ENCODE data around the gene ZMIZ2. TPM values are rescaled to one million over a fixed set of nuclear protein-coding genes. Genes with fewer than 3 reads are reported as not detected.
"Not testable (repeated sequence)": the region's sequence is repeated elsewhere in the genome, so short reads cannot be mapped to it uniquely, and the experiment has no call there.

Gene ZMIZ2
- total RNA-seq, 2 donors from 2014 or later, result 61.8 to 112 TPM

DNA sequence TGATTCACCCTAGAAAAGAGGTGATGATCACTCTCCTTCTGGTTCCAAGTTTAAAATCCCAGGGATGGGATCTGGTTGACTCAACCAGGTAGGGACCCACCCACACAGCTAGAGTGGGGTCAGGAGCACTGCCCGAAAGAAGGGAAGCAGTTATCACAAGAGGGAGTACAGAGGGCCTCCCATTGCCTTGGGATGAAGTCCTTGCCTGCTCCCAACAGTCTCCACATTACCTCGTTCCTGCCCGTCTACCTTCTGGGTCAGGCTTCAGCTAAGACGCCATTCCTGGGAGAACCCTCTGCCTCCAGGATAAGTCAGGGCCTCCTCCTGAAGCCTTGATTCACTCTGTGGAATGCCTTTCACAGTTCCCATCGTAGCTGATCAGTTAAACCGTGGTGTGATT is 23.8 kb downstream of the ZMIZ2 start:
- Histone ChIP-seq H3K4me3 (no peak overlapping the region), H3K9ac (ENCODE audit: low read depth in 2 of 2, low read length in 2 of 2) (no peak overlapping the region), H3K27ac (no peak overlapping the region), H3K27me3 (no peaks in the 10 kb centered on the region), H3K36me3 (no peaks in the 10 kb centered on the region), H3K9me3 (no peaks in the 10 kb centered on the region), H3K4me1 (peaks cover 25% of the 10 kb centered on the region)
- no peak for DNase-seq
- intact Hi-C loops (cut with DNase I), result no loop called here
- TF ChIP-seq, protein P1, sequence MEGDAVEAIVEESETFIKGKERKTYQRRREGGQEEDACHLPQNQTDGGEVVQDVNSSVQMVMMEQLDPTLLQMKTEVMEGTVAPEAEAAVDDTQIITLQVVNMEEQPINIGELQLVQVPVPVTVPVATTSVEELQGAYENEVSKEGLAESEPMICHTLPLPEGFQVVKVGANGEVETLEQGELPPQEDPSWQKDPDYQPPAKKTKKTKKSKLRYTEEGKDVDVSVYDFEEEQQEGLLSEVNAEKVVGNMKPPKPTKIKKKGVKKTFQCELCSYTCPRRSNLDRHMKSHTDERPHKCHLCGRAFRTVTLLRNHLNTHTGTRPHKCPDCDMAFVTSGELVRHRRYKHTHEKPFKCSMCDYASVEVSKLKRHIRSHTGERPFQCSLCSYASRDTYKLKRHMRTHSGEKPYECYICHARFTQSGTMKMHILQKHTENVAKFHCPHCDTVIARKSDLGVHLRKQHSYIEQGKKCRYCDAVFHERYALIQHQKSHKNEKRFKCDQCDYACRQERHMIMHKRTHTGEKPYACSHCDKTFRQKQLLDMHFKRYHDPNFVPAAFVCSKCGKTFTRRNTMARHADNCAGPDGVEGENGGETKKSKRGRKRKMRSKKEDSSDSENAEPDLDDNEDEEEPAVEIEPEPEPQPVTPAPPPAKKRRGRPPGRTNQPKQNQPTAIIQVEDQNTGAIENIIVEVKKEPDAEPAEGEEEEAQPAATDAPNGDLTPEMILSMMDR (IDR thresholded peaks at IDR 0.05), result no peak

DNA sequence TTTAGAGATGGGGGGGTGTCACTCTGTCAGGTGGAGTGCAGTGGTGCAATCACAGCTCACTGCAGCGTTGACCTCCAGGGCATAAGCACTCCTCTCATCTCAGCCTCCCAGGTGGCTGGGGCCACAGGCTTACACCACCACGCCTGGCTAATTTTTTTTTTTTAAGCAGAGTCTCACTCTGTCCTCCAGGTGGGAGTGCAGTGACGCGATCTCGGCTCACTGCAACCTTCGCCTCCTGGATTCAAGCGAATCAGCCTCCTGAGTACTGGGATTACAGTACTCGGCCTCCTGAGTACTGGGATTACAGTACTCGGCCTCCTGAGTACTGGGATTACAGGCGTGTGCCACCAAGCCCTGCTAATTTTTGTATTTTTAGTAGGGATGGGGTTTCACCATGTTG is 24.2 kb downstream of the ZMIZ2 start:
- Histone ChIP-seq H3K27me3 (no peaks in the 10 kb centered on the region), H3K9ac (ENCODE audit: low read depth in 2 of 2, low read length in 2 of 2) (no peak overlapping the region), H3K9me3 (no peaks in the 10 kb centered on the region), H3K4me3 (no peak overlapping the region), H3K4me1 (peaks cover 23% of the 10 kb centered on the region), H3K36me3 (no peaks in the 10 kb centered on the region), H3K27ac (no peak overlapping the region)
- TF ChIP-seq, protein P1 (IDR thresholded peaks at IDR 0.05), result no peak
- no peak for DNase-seq
- intact Hi-C loops (cut with DNase I), result no loop called here

DNA sequence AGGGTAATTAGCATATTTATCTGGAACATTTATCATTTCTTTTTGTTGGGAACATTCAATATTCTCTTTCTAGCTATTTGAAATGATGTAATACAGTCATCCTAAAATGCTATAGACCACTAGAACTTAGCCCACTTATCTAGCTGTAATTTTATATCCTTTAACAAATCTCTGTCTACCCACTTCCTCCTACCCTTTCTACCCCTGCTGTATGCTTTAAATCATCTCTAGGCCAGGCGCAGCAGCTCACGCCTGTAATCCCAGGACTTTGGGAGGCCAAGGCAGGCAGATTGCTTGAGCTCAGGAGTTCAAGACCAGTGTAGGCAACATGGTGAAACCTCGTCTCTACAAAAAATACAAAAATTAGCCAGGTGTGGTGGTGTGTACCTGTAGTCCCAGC is 25.8 kb downstream of the ZMIZ2 start:
- H3K4me3 ChIP-seq; H3K9me3 ChIP-seq; DNase-seq; H3K27ac ChIP-seq; H3K27me3 ChIP-seq; intact Hi-C loops (cut with DNase I); H3K9ac ChIP-seq (ENCODE audit: low read depth in 2 of 2, low read length in 2 of 2); H3K4me1 ChIP-seq; H3K36me3 ChIP-seq: not testable (repeated sequence)

DNA sequence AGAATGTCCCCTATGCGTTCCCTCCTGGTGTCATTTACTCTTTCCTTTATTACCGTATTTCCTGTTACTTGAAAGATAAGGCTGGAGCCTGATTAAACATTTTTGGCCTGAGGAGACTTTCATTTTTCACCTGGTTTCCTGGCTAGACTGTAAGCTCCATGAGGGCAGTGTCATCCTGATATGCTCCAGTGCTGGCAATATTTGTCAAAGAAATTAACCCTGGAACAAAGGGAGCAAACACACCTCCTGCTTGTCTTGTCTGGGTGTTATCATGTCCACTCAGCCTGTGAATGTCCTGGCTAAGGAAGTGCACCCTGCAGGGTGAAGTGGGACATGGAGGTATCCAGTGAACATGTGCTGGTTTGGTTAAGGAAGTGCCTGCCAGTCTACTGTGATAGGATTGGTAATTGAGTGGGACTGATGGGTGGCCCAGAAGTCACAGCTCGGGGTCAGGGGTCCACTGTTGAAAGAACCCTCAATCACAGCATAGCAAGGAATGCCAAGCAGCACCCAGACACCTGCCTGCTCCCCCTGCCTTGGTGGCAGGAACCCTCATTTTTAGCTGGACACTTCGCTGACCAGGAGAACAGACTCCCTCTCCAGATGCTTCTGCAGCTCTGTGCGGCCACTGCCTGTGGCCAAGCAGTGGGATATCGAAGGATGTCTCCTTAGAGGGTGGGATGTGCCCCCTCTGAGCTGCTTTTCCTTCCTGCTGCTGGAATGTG is 26.9 kb downstream of the ZMIZ2 start:
- Histone ChIP-seq H3K4me1 (no peaks in the 10 kb centered on the region), H3K27me3 (no peaks in the 10 kb centered on the region), H3K27ac (no peak overlapping the region), H3K4me3 (no peak overlapping the region), H3K36me3 (no peaks in the 10 kb centered on the region), H3K9ac (ENCODE audit: low read depth in 2 of 2, low read length in 2 of 2) (no peak overlapping the region), H3K9me3 (no peaks in the 10 kb centered on the region)
- intact Hi-C loops (cut with DNase I), result no loop called here
- DNase-seq, result no peak
- TF ChIP-seq, protein P1 (IDR thresholded peaks at IDR 0.05), result no peak

- Histone ChIP-seq H3K9ac (ENCODE audit: low read depth in 2 of 2, low read length in 2 of 2) (no peak overlapping the region), H3K27ac (no peak overlapping the region), H3K36me3 (no peaks in the 10 kb centered on the region), H3K4me1 (no peaks in the 10 kb centered on the region), H3K9me3 (no peaks in the 10 kb centered on the region), H3K27me3 (no peaks in the 10 kb centered on the region), H3K4me3 (no peak overlapping the region)
- TF ChIP-seq, protein P1 (IDR thresholded peaks at IDR 0.05), result no peak
- DNase-seq, result no peak
- intact Hi-C loops (cut with DNase I), result no loop called here
These were observed 27.6 kb downstream of the ZMIZ2 start for GRCh38 chr7:44776211-44776610.

GRCh38 chr7:44782460-44782859 is 33.8 kb downstream of the ZMIZ2 start:
- TF ChIP-seq, protein P1 (IDR thresholded peaks at IDR 0.05), result no peak
- H3K36me3 ChIP-seq, result no peaks in the 10 kb centered on the region
- H3K9me3 ChIP-seq, result no peaks in the 10 kb centered on the region
- no peak overlapping the region for H3K9ac ChIP-seq (ENCODE audit: low read depth in 2 of 2, low read length in 2 of 2)
- no peaks in the 10 kb centered on the region for H3K4me1 ChIP-seq
- no peak for DNase-seq
- no peak overlapping the region for H3K4me3 ChIP-seq
- intact Hi-C loops (cut with DNase I), result no loop called here
- H3K27ac ChIP-seq, result no peak overlapping the region
- H3K27me3 ChIP-seq, result no peaks in the 10 kb centered on the region
